OCI-LY3 (cell line): ENCODE results near the gene CTNND2.

Experiments used
- H2AFZ ChIP-seq: fragments of 200-600, 300-600 bp; shearing (Covaris generic); 2 replicates; pipeline ENCODE4 v1.6.0; 2014; ENCODE audit warnings: antibody characterized with exemption, low read depth, low read length
- H3K27ac ChIP-seq: fragments of 200-600, 300-600 bp; sonication (generic); 2 replicates; pipeline ENCODE4 v1.5.1; 2014; ENCODE audit warnings: mild to moderate bottlenecking, low read length, moderate library complexity, mixed read lengths
- H3K27me3 ChIP-seq: fragments of 200-600, 300-600 bp; sonication (generic); 2 replicates; pipeline ENCODE4 v1.6.1; 2014; ENCODE audit warnings: low read depth, low read length, mixed read lengths
- H3K36me3 ChIP-seq: fragments of 200-600, 300-600 bp; sonication (generic); replicated peaks from 2 replicates; pipeline ENCODE3; 2014; ENCODE audit warnings: low read depth, low read length, mixed read lengths
- H3K4me1 ChIP-seq: fragments of 300-600, 200-600 bp; sonication (generic); 2 replicates; pipeline ENCODE4 v1.6.1; 2014; ENCODE audit warnings: low read length, mixed read lengths
- H3K4me2 ChIP-seq: fragments of 200-600, 300-600 bp; sonication (generic); 2 replicates; pipeline ENCODE4 v1.6.1; 2014; ENCODE audit warnings: low read length, mixed read lengths
- H3K4me3 ChIP-seq: fragments of 300-600, 200-600 bp; sonication (generic); 2 replicates; pipeline ENCODE4 v1.5.1; 2014; ENCODE audit warnings: antibody characterized with exemption, mild to moderate bottlenecking, low read length, moderate library complexity
- H3K79me2 ChIP-seq: fragments of 300-600, 200-600 bp; shearing (Covaris generic); 2 replicates; pipeline ENCODE4 v1.6.1; 2014; ENCODE audit warnings: mild to moderate bottlenecking, low read length, mixed read lengths
- H3K9ac ChIP-seq: fragments of 300-600, 200-600 bp; shearing (Covaris generic); 2 replicates; pipeline ENCODE4 v1.6.0; 2014; ENCODE audit warnings: mild to moderate bottlenecking, low read length, moderate library complexity
- H3K9me3 ChIP-seq: fragments of 200-600, 300-600 bp; shearing (Covaris generic); 2 replicates; pipeline ENCODE4 v1.6.1; 2014; ENCODE audit warnings: low read length, mixed read lengths; ENCODE audit not compliant: insufficient read depth
- H4K20me1 ChIP-seq: fragments of 200-600, 300-600 bp; sonication (generic); 2 replicates; pipeline ENCODE4 v1.6.1; 2016; ENCODE audit warnings: low read length, mixed read lengths; ENCODE audit not compliant: insufficient read depth
- CTCF ChIP-seq: fragments of 200-600, 300-600 bp; sonication (generic); IDR thresholded peaks from 2 replicates; pipeline ENCODE4 v1.5.1; 2014; ENCODE audit warnings: antibody characterized with exemption, low read length, low read depth
- EZH2phosphoT487 ChIP-seq: fragments of 200-600 bp; shearing (Covaris generic); IDR thresholded peaks from 2 replicates; pipeline ENCODE4 v1.6.1; 2018; ENCODE audit warnings: antibody characterized with exemption, mixed run types, low read depth

The CTNND2 gene

DNA sequence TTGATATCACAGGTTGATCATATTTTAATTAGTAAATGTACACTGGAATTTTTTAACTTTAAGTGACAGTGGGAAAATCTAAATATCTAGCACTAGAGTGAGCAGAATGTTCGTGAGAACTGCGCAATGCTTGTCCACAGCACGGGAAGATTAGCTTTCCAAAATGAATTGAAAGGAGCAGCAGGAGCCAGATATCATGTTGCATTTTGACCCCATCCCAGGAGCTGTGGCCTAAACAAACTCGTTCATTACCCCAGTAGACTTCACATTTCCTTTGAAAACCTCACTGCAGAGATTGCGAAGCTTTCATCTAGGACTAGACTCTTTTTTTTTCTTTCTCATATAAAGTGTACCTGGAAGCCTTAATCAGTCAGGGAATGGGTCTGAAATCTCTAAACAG lies 525.8 kb downstream of the CTNND2 start:
- H3K79me2 ChIP-seq, result no peaks in the 10 kb centered on the region
- no peak overlapping the region for H2AFZ ChIP-seq
- no peaks in the 10 kb centered on the region for H4K20me1 ChIP-seq
- no peak for TF ChIP-seq CTCF
- TF ChIP-seq EZH2phosphoT487, result no peak
- H3K4me1 ChIP-seq, result no peaks in the 10 kb centered on the region
- H3K4me2 ChIP-seq, result no peak overlapping the region
- H3K27ac ChIP-seq, result no peak overlapping the region
- H3K27me3 ChIP-seq, result no peaks in the 10 kb centered on the region
- no peak overlapping the region for H3K9ac ChIP-seq
- no peaks in the 10 kb centered on the region for H3K9me3 ChIP-seq
- no peaks in the 10 kb centered on the region for H3K36me3 ChIP-seq
- H3K4me3 ChIP-seq, result no peak overlapping the region

DNA sequence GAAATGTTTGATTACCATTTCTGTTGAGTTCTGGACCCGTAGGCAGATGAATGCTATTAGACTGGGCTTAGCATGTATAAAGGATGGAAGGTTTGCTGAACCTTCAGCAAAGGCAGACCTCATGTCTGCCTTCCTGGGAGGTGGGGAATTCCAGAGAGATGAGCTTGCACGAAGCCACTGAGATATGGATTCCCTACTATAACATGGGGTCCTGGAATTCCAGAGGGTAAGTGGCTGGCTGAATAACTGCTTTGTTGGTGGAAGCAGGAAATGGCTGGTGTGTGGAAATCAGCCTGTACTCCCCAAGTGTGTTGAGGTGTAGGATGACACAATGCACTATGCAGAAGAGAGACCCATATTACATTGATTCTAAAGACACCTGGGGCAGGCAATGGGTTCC lies 526.4 kb downstream of the CTNND2 start:
- Histone ChIP-seq H3K27me3 (no peaks in the 10 kb centered on the region), H2AFZ (no peak overlapping the region), H3K4me3 (no peak overlapping the region), H4K20me1 (no peaks in the 10 kb centered on the region), H3K4me1 (no peaks in the 10 kb centered on the region), H3K27ac (no peak overlapping the region), H3K36me3 (no peaks in the 10 kb centered on the region), H3K4me2 (no peak overlapping the region), H3K9ac (no peak overlapping the region), H3K9me3 (no peaks in the 10 kb centered on the region), H3K79me2 (no peaks in the 10 kb centered on the region)
- TF ChIP-seq CTCF, result no peak
- no peak for TF ChIP-seq EZH2phosphoT487

DNA sequence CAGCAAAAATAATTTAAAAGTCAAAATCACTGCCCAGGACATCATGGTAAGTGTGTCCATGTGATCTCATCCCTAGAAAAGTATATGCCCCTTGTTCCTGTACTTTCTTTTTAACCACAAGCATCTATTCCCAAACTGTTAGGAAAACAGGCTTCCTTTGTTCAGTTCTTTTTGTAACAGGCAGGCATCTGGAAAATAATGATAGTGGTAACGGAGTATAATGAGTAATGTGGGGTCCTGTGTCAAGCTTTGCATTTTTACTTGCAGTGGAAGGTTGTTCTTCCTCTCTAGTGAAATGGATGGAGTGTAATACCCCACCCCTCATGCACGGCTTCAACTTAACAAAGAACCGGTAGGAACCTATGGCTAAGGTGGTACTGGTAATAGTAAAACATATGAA lies 532.1 kb downstream of the CTNND2 start:
- Histone ChIP-seq H4K20me1 (no peaks in the 10 kb centered on the region), H3K36me3 (no peaks in the 10 kb centered on the region), H3K9ac (no peak overlapping the region), H3K79me2 (no peaks in the 10 kb centered on the region), H3K4me3 (no peak overlapping the region), H3K27me3 (no peaks in the 10 kb centered on the region), H3K4me1 (no peaks in the 10 kb centered on the region), H3K27ac (no peak overlapping the region), H2AFZ (no peak overlapping the region), H3K9me3 (no peaks in the 10 kb centered on the region), H3K4me2 (no peak overlapping the region)
- TF ChIP-seq EZH2phosphoT487, result no peak
- TF ChIP-seq CTCF, result no peak

- Histone ChIP-seq H3K4me2 (no peak overlapping the region), H3K27me3 (no peaks in the 10 kb centered on the region), H4K20me1 (no peaks in the 10 kb centered on the region), H3K9me3 (no peaks in the 10 kb centered on the region), H3K4me3 (no peak overlapping the region), H3K4me1 (no peaks in the 10 kb centered on the region), H3K9ac (no peak overlapping the region), H3K79me2 (no peaks in the 10 kb centered on the region), H2AFZ (no peak overlapping the region), H3K27ac (no peak overlapping the region), H3K36me3 (no peaks in the 10 kb centered on the region)
- TF ChIP-seq EZH2phosphoT487, result no peak
- no peak for TF ChIP-seq CTCF
Measured at GRCh38 chr5:11371021-11371420, 533.2 kb downstream of the CTNND2 start.
